ENCODE data around the gene SLC25A26.

DNA sequence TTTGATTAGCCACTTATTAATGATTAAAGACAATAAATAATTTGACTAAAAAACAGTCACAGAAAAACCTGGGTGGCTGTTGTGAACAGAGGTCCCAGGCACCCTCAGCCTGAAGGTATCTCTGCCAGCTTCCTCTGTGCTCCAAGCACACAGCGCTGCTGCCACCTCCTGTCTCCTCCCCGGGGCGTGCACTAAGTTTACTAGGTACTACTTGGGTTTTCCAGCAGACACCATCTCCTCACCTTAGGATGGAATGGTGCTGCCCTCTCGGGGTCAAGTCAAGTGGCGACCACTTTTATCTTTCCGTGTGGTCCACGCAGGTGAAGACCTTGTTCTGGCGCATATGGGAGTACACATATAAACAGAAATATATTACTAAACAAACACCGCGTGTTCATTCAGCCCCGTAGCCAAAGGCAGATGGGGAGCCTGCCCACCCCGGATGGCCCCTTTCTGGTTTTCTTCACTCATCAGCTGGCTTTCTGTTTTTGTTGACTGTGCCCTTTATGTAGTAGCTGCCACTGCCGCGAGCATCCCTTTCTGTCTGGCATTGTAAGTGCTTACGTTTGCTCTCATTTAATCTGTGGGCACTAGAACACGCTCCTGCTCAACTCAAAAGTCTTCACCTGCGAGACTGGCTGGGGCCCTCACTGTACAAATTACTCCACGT lies 152.0 kb downstream of the SLC25A26 start:
- TF ChIP-seq, protein P1, sequence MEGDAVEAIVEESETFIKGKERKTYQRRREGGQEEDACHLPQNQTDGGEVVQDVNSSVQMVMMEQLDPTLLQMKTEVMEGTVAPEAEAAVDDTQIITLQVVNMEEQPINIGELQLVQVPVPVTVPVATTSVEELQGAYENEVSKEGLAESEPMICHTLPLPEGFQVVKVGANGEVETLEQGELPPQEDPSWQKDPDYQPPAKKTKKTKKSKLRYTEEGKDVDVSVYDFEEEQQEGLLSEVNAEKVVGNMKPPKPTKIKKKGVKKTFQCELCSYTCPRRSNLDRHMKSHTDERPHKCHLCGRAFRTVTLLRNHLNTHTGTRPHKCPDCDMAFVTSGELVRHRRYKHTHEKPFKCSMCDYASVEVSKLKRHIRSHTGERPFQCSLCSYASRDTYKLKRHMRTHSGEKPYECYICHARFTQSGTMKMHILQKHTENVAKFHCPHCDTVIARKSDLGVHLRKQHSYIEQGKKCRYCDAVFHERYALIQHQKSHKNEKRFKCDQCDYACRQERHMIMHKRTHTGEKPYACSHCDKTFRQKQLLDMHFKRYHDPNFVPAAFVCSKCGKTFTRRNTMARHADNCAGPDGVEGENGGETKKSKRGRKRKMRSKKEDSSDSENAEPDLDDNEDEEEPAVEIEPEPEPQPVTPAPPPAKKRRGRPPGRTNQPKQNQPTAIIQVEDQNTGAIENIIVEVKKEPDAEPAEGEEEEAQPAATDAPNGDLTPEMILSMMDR (IDR thresholded peaks at IDR 0.05; ENCODE audit: low read depth, low read length, poor library complexity, severe bottlenecking), result peak; percentile 36
- no peak for TF ChIP-seq EZH2phosphoT487 (IDR thresholded peaks at IDR 0.05; ENCODE audit: borderline replicate concordance, low read length)
